Embryonic facial prominence (tissue), 1 donor: ENCODE measurements around the gene SPATA31D3.
"Not testable (repeated sequence)": the region's sequence is repeated elsewhere in the genome, so short reads cannot be mapped to it uniquely, and the experiment has no call there.

Experiments used
- DNase-seq: peaks from one replicate; pipeline ENCODE4 v3.0.0-alpha.2; 2016; ENCODE audit errors: extremely low spot score

The SPATA31D3 gene

DNA sequence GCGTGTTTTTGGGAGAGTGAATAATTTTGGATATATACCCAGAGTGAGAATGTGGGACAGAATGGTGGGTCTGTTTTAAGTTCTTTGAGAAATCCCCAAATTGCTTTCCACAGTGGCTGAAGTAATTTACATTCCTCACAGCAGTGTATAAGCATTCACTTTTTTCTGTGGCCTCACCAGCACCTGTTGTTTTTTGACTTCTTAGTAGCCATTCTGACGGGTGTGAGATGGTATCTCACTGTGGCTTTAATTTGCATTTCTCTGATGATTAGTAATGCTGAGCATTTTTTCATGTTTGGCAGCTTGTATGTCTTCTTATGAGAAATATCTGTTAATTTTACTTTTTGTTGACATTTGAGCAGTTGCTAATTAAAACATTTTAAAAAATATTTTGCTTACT is 35.9 kb downstream of the SPATA31D3 start:
- no peak for DNase-seq

DNA sequence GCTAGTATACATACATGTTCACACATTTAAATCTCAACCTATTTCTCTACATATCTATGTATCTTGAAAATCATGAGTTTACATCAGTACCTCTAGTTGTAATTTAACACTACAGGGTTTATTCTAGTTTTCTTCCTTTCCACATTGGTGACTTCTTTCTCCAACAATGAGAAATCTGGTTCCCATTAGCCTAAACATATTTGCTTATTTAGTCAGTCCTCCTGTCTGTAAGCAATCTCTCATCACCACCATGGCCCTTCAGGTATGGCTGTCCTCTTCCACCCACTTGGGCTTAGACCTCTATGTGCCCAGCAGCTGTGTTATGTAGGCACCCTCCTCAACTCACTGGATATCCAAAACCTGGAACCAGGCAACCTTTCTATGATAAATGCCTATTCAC is 37.3 kb downstream of the SPATA31D3 start:
- no peak for DNase-seq

DNA sequence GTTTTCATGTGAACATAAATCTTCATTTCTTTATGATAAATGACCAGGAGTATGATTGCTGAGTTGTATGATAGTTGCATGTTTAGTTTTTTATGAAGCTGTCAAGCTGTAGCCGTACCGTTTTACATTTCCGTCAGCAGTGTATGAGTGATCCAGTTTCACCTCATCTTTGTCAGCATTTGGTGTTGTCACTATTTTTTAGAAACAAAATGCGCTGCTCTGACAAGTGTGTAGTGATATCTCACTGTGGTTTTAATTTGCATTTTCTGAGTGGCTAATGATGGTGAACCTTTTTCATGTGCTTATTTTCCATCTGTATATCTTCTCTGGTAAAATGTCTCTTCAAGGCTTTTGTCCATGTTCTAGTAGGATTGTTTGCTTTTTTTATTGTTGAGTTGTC is 38.6 kb downstream of the SPATA31D3 start:
- no peak for DNase-seq

DNA sequence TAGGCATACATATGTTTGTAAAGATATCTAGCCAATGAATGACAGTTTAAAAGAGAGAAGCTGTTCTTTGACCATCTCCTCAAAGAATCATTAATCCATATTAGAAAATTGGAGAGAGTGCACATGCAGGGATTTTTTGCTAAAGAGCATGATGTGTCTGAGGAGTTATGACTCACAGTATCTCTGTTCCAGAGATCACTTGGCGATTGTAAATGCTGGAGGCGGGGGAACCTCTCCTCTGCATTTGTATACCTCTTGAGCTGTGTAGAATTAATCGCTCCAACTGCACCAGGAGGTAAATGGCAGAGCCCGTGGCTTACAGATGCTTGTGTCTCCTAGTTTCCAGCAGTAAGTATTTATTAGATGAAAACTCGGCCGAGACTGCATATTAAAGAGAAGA is 41.6 kb downstream of the SPATA31D3 start:
- DNase-seq: no peak

DNA sequence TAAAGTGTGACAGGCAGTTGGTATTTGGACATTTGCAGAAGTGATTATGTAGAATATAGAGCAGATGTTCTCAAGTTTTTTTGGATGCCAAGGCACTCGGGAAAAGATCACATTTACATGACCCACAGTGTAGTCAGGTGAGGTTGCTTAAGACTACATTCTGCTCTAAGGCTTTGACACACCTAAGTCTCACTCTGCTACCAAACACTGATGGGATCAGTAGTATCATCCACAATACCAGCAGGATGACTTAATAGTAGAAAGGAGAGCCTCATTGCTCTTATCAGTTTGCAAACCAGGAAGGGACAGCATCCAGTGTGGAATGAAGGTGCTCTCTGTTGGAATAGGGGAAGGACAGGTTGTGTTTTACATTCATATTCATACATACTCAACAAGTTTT is 42.8 kb downstream of the SPATA31D3 start:
- DNase-seq: no peak

DNA sequence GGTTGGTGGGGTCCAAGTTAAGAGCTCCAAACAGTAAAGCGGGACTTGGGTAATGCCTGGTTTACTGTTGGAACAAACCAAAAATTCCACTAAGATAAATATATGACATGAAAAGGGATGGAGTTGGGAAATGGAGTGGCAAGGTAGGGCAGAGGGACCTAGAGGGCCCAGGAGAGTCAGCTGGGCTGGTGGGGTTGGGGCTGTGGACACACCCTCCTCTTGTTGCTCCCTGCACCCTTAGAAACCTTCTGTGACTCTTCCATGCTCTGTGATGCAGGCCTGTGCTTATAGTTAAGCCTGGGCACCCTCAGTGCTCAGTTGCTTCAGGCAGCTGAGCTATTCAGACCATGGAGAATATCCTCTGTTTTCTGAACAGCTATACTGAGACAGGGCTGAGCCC is 45.2 kb downstream of the SPATA31D3 start, which contains the start of gene SPATA31D1:
SPATA31D1 (plus strand) TSS at position 301 of the 400 bp plus-strand sequence; CDS start at position 348, 47 bp downstream.
- DNase-seq: not testable (repeated sequence)

DNA sequence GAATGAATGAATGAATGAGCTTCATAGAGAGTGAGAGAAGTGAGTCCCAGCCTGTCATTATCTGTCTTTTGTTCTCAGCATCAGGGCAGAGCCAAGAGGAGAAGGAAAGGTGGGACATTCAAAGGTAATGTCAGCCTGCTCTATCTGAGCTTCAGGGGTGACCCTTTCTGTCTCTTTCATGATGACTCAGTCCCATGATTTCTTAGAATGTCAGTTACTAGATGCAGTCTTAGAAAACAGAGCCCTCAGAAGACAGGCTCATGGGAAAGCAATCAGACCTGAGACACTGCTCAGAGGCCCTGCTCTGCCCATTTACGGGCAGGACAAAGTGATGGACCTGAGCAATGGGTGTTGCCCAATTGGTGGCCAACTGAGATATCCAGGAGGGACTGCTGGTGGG is 46.4 kb downstream of the SPATA31D3 start:
- no peak for DNase-seq

DNA sequence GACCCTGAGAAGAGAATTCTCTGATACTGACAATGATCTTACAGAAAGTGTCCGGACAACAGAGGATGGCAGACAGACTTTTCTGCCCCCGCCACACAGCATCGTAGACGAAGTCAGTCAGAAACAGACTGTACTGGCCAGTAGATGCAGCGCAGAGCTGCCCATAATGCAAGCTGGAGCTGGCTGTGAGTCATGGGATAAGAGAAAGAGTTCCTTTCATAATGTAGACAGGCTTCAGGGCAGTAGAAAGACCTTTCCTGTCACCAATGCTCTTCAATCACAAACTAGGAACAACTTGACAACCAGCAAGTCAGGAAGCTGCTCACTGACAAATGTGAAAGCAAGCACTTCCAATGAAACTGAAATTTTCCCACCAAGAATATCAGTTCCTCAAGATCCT is 50.4 kb downstream of the SPATA31D3 start:
- DNase-seq: no peak
